ENCODE measurements around the gene NPSR1. TPM values are rescaled to one million over a fixed set of nuclear protein-coding genes. Genes with fewer than 3 reads are reported as not detected.

Gene NPSR1
- total RNA-seq, 2 donors from 2014 or later = not detected

GRCh38 chr7:34758111-34758601, 100.1 kb downstream of the NPSR1 start:
- no peak for TF ChIP-seq POLR2A (IDR thresholded peaks at IDR 0.05)
- no peak for TF ChIP-seq CTCF (IDR thresholded peaks at IDR 0.05)
- DNase-seq (no peak), ATAC-seq (no peak)
- Histone ChIP-seq H3K9me3 (no peaks in the 10 kb centered on the region), H3K4me3 (no peak overlapping the region), H3K36me3 (replicated peaks in 1 of 2; ENCODE audit: insufficient read depth in 1 of 2, low read depth in 2 of 2) (no peaks in the 10 kb centered on the region), H3K27me3 (no peaks in the 10 kb centered on the region), H3K27ac (no peak overlapping the region), H3K4me1 (no peaks in the 10 kb centered on the region)
- WGBS, 2 donors = 33 to 43% methylated on average over 1 of the region's 1 CpG
- intact Hi-C loops (cut with DNase I) = no loop called here

- no peak overlapping the region for H3K27ac ChIP-seq
- TF ChIP-seq POLR2A (IDR thresholded peaks at IDR 0.05) (no peak), CTCF (IDR thresholded peaks at IDR 0.05) (peak; percentile 13 to 56 (median 52))
- WGBS, 2 donors = 65 to 68% methylated on average over 3 of the region's 3 CpGs
- H3K9me3 ChIP-seq = no peaks in the 10 kb centered on the region
- DNase-seq (no peak), ATAC-seq (peak; percentile 73)
- H3K4me3 ChIP-seq = no peak overlapping the region
- H3K4me1 ChIP-seq = no peaks in the 10 kb centered on the region
- H3K27me3 ChIP-seq = no peaks in the 10 kb centered on the region
- intact Hi-C loops (cut with DNase I) = no loop called here
- no peaks in the 10 kb centered on the region for H3K36me3 ChIP-seq (replicated peaks in 1 of 2; ENCODE audit: insufficient read depth in 1 of 2, low read depth in 2 of 2)
These were observed 101.6 kb downstream of the NPSR1 start for GRCh38 chr7:34759477-34760125.

- Histone ChIP-seq H3K27me3 (no peaks in the 10 kb centered on the region), H3K27ac (no peak overlapping the region), H3K9me3 (no peaks in the 10 kb centered on the region), H3K36me3 (replicated peaks in 1 of 2; ENCODE audit: insufficient read depth in 1 of 2, low read depth in 2 of 2) (no peaks in the 10 kb centered on the region), H3K4me1 (no peaks in the 10 kb centered on the region), H3K4me3 (no peak overlapping the region)
- ATAC-seq (no peak), DNase-seq (no peak)
- intact Hi-C loops (cut with DNase I) = no loop called here
- 48 to 54% methylated on average over 2 of the region's 2 CpGs for WGBS, 2 donors
- no peak for TF ChIP-seq POLR2A (IDR thresholded peaks at IDR 0.05)
- TF ChIP-seq CTCF (IDR thresholded peaks at IDR 0.05) = no peak
These were observed 102.3 kb downstream of the NPSR1 start for GRCh38 chr7:34760271-34760670.

GRCh38 chr7:34761206-34761605, 103.2 kb downstream of the NPSR1 start:
- H3K27ac ChIP-seq = no peak overlapping the region
- TF ChIP-seq CTCF (IDR thresholded peaks at IDR 0.05) (no peak), POLR2A (IDR thresholded peaks at IDR 0.05) (no peak)
- DNase-seq (no peak), ATAC-seq (no peak)
- no peaks in the 10 kb centered on the region for H3K27me3 ChIP-seq
- WGBS, 2 donors = 61 to 85% methylated on average over 1 of the region's 1 CpG
- H3K4me1 ChIP-seq = no peaks in the 10 kb centered on the region
- no peaks in the 10 kb centered on the region for H3K9me3 ChIP-seq
- H3K36me3 ChIP-seq (replicated peaks in 1 of 2; ENCODE audit: insufficient read depth in 1 of 2, low read depth in 2 of 2) = no peaks in the 10 kb centered on the region
- intact Hi-C loops (cut with DNase I) = no loop called here
- H3K4me3 ChIP-seq = no peak overlapping the region

- no peaks in the 10 kb centered on the region for H3K4me1 ChIP-seq
- intact Hi-C loops (cut with DNase I) = no loop called here
- no peaks in the 10 kb centered on the region for H3K36me3 ChIP-seq (replicated peaks in 1 of 2; ENCODE audit: insufficient read depth in 1 of 2, low read depth in 2 of 2)
- DNase-seq (no peak), ATAC-seq (no peak)
- no peaks in the 10 kb centered on the region for H3K27me3 ChIP-seq
- H3K4me3 ChIP-seq = no peak overlapping the region
- no peak overlapping the region for H3K27ac ChIP-seq
- TF ChIP-seq POLR2A (IDR thresholded peaks at IDR 0.05) = no peak
- TF ChIP-seq CTCF (IDR thresholded peaks at IDR 0.05) = no peak
- H3K9me3 ChIP-seq = no peaks in the 10 kb centered on the region
These were observed 103.6 kb downstream of the NPSR1 start for GRCh38 chr7:34761627-34762026.

Data from body of pancreas (tissue), 4 donors.